ENCODE measurements around the gene PDZD7.

Gene PDZD7

GRCh38 chr10:101016814-101017213 is 14.1 kb downstream of the PDZD7 start:
- DNase-seq: no peak

DNA sequence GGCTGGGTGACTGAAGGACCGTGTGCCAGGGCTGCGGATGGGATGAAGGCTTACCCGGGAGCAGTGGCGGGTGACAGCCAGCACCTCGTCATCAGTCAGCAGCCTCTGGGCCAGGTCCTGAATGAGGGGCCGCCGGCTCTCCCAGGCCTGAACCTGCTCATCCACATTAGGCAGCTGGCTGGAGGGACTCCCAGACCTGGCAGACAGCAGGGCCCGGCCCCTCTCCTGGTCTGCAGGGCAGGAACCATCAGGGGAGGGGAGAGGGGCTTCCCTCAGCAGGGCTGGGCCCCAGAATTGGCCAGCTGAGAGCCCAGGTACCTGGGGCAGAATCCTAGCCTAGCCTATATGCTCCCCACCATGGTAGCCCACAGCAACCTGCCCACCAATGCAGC is 15.4 kb downstream of the PDZD7 start:
- no peak for DNase-seq

- DNase-seq: no peak
Measured at GRCh38 chr10:101014966-101015581, 15.9 kb downstream of the PDZD7 start.

DNA sequence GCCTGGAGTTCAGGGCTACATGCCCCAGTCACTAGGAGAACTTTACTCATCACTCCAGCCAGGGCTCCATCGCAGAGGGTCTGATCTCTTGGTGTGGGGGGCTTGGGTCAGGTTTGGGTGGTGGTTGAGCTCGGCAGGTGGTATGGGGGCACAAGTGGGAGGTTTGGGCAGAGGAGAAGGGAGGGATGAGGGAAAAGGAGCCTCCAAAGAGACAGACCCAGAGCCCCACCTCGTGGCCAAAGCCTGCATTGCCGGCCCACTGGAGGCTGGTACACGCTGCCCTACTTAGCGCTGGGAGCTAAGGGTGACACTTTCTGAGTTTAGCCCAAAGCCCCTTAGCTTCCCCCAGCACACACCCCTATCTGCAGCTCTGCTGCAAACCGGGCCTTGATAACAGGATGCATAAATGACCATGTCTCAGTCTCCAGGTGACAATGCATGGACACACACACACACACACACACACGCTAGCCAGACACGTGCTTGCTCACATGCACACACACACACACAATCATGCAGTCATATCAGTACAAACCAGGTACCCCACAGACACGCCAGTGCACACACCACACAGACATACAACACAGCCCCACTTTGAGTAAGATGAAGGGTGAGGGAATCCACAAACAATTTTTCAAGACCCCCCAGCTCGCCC is 16.6 kb downstream of the PDZD7 start:
- peak; percentile 91 for DNase-seq

DNA sequence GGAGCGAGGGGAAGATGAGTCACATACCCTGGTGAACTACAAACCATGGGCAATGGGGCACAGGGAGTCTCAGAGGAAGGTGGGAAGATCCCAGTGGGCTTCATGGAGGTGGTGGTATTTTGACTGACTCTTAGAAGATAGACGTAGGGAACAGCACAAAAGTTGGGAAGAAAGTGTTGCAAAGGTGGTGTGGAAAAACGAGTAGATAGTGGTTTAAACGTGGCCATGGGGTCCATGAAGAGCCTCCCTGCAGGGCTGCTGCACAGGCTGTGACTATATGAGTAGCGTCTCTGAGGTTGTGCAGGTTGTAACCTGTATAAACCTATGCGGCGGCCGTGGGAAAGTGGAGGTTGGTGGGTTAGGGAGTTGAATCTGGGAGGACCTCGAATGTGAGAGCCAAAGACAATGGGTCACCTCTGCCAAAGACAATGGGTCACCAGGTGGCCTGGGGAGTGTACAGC is 17.5 kb downstream of the PDZD7 start:
- DNase-seq: no peak

DNA sequence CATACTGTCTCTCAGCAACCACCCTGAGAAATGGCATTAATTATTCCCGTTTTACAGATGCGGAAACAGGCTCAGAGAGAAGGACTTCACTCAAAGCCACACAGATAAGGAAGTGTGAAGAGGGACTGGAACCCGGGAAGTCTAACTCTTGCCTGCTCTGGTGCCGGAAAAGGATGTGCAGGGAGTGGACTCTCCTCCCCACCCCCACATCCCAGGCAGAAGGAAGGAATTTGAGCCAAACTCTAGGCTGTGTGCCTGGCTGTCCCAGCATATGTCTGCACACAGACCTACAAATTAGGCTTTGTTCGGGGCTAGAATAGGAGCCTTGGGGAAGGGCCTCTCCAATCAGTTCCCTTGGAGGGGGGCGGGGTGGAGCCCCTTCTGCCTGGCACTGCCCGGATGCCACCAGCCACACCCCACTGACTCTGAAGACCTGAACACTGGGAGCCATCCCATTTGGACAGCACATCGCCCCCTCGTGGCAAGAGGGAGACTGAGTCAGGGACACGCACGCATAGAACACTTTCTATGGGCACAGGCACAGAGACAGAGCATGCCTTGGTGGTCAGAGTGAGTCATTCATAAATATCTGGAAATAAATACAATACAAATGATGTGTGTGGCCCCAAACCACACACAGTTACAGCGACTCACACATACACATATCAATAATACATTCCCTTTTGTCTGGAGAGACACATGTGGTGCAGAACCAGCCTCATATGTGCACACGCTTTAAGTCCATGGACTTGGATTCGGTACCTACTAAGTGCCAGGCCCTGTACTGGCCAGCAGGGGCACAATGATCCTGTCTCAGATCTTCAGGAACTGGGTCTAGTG is 18.2 kb downstream of the PDZD7 start:
- DNase-seq: peak; percentile 96

- DNase-seq: no peak
Measured at GRCh38 chr10:101011517-101012423, 19.2 kb downstream of the PDZD7 start.

DNA sequence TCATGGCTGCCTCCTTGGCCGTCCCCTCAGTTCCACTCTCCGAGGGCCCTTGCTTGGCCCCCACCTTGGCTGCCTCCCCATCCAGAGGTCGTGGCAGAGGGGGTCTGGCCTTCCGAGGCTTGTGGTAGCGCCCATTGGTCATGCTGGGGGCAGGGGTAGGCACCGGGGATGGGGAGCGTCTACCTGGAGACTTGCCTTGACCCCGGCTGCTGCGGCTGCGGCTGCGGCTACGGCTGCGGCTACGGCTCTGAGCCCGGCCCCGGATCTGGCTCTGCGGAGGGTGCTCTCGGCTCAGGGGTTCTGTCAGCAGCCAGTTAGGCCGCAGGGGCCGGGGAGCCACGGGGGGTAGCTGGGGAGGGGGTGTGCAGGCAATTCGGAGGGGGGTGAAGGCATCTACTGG is 20.6 kb downstream of the PDZD7 start:
- no peak for DNase-seq

- no peak for DNase-seq
Measured at GRCh38 chr10:101008823-101009423, 22.0 kb downstream of the PDZD7 start.

DNA sequence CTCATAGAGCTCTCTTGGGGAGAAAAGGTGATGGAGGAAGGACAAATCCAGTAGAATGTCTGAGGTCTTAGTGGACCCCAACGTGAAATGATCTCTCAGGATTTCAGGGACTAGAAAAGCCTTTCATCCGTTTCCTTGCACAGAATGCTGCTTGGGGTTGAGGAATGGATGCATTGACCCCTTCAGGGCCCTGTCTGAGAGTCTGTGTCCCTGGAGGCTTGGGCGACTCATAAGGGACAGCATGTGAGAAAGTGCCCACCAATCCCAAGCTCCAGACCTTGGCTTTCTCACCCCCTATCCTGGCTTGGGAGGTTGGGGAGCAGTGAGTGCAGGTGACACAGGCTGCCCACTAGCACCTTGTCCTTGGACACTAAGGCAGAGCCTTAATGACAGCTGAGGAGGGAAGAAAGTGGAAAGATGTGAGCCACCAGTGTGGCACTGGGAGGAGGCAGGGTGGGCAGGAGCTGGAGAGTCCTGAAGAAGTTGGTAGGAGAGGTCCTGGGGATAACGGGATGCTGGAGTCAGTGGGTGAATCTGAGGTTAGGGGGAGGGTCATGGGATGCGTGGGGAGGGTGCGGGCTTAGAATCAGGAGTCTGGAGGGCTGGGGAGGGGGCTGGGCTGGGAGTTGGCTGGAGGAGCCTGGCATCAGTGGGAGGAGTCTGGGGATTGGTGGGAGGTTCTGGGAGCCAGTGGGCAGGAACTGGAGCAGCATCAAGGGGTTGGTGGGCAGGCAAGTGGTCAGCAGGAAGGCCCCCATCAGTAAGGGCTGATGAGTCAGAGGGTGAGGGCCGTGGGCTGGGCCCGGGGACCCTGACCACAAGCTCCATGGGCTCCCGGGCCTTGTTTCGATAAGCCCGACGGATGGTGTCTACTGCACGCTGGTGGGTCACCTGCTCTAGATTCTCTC is 22.8 kb downstream of the PDZD7 start:
- no peak for DNase-seq

DNA sequence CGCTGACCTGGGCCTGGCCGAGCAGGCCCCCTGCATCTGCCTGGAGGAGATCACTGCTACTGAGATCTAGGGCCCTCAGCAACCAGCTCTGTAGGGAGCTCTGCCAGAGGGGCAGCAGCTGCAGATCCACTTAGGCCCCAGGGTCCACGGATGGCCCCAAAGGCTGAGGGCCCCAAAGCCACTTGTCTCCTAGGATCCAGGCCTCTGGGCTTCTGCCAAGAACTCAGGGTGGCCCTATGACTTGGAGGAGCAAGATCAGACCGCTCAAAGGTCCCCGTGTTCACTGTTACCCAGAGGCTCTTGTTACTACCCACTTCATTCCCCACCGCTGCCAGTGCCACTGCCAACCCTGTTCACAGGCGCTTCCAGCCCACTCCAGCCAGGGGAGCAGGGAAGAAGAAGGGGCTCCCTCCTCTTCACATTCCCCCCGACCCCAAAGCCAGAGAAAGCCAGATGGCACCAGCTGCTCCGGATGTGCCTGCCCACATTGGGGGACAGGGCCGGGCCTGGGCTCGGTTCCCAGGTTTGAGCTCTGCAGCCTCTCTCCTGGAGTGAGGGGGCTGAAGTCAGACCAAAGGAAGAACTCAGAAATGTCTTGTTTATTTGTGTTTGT is 23.7 kb downstream of the PDZD7 start:
- DNase-seq: no peak

- DNase-seq: no peak
Measured at GRCh38 chr10:101006593-101007098, 24.3 kb downstream of the PDZD7 start.

DNA sequence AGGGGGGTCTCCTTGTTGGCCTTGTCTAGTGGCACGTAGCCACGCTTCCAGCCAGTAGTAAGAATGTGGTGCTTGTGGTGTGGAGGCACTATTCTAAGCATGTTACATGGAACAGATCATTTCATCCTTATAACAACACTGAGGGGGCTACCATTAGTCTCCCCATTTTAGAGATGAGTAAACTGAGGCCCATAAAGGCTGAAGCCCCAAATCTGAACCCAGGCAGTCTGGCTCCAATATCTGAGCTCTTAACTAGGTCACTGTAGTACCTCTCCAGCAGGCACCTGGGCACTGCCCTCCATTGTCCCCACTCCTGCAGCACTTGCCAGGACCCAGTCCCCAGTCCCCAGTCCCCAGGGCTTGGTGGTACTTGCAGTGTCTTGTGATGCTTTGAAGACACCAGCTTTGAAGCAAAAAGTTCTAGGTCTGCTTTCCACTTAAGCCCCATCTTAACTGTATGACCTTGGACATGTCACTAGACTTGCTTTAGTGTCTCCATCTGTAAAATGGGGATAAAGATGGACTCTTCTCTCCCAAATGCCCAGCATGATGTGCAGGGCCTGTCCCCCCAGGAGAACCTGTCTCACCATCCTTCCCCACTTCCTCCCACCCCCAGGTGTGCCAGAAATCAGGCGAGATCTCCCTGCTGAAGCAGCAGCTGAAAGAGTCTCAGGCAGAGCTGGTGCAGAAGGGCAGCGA is 24.9 kb downstream of the PDZD7 start:
- DNase-seq: no peak

GRCh38 chr10:101005361-101005760 is 25.6 kb downstream of the PDZD7 start:
- no peak for DNase-seq

DNA sequence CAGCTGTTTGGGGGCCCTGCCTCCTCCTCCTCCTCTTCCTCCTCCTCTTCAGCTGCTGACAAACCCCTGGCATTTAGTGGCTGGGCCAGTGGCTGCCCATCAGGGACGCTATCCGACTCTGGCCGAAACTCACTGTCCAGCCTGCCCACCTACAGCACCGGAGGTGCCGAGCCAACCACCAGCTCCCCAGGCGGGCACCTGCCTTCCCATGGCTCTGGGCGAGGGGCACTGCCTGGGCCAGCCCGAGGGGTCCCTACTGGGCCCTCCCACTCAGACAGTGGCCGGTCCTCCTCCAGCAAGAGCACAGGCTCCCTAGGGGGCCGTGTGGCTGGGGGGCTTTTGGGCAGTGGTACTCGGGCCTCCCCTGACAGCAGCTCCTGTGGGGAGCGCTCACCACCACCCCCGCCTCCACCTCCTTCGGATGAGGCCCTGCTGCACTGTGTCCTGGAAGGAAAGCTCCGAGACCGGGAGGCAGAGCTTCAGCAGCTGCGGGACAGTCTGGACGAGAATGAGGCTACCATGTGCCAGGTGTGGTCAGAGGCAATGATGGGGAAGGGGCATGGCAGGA is 27.2 kb downstream of the PDZD7 start:
- no peak for DNase-seq

GRCh38 chr10:101002456-101002855 is 28.5 kb downstream of the PDZD7 start:
- no peak for DNase-seq

DNA sequence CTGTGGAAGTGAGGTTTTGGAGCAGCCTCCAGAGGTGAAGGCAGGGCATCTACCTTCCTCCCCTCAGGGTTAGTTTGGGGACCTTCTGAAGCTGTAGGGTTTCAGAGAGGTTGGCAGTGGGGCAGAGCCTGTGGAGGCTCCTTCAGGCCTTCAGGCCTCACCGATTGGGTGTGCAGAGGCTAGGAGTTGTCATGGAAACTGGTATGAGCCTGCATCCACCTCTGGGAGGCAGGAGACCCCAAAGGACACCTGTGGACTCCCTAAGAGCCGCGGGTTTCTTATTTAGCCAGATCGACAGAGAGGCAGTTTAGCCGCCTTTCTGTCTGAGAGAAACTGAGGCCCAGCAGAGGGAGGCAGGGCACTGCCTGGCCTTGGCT is 29.3 kb downstream of the PDZD7 start:
- peak; percentile 35 for DNase-seq

DNA sequence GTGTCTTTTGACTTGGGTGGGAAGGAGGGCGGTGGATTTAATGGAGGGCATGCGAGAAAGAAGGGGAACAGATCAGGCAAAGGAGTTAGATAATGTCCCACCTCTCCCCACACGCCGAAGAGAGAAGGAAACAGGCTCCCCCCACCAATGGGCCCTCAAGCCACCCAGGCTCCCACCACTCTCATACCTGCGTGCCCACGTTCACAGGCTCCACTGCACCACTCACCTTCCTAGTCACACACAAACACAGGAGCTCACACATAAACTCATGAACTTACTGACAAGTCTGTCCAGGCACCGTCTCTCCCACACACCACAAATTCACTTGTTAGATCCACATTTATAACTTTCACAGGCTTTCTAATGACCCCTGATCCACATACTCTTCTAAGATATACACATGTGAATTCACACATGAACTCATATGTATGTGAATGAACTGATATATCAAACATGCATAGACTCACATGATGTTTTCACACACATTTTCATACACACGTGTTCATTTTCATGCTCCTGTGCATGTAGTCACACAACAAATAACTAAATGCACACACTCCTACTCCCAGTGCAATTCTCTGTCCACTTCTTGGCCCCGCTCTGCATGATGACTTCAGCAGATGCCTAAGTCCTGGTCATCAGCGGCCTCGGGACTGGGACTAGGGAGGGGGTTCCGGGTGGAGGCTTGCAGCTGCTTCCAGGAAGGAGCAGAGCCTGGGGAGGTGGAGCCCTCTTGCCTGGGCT is 29.8 kb downstream of the PDZD7 start:
- peak; percentile 82 for DNase-seq
